WERI-Rb-1 (cell line): ENCODE data around the gene INPPL1.

ENCODE experiments used
- DNase-seq: peaks from one replicate; pipeline ENCODE4 v3.0.0-alpha.2; 2020
- H3K27ac ChIP-seq: fragments of 250-450 bp; sonication (Bioruptor Pico); 2 replicates; pipeline ENCODE4 v1.5.1; 2020; ENCODE audit warnings: mild to moderate bottlenecking, moderate library complexity
- H3K27me3 ChIP-seq: fragments of 250-450 bp; sonication (Bioruptor Pico); 2 replicates; pipeline ENCODE4 v1.5.1; 2021; ENCODE audit warnings: mild to moderate bottlenecking, low read depth, moderate library complexity; ENCODE audit not compliant: insufficient read depth, severe bottlenecking
- H3K36me3 ChIP-seq: fragments of 250-450 bp; sonication (Bioruptor Pico); 2 replicates; pipeline ENCODE4 v1.5.1; 2020; ENCODE audit warnings: mild to moderate bottlenecking, moderate library complexity
- H3K4me3 ChIP-seq: 2 replicates; pipeline ENCODE4 v1.5.1; 2011; ENCODE audit warnings: low read depth, mild to moderate bottlenecking, control low read depth, low read length
- H3K9me3 ChIP-seq: fragments of 250-450 bp; sonication (Bioruptor Pico); 2 replicates; pipeline ENCODE4 v1.5.1; 2021; ENCODE audit warnings: mild to moderate bottlenecking, moderate library complexity; ENCODE audit not compliant: severe bottlenecking
- TF ChIP-seq, protein P1 (sequence below): IDR thresholded peaks from 2 replicates; pipeline ENCODE4 v1.5.1; 2011; ENCODE audit warnings: low read depth, mild to moderate bottlenecking, control low read depth, inconsistent platforms, low read length

INPPL1 gene

DNA sequence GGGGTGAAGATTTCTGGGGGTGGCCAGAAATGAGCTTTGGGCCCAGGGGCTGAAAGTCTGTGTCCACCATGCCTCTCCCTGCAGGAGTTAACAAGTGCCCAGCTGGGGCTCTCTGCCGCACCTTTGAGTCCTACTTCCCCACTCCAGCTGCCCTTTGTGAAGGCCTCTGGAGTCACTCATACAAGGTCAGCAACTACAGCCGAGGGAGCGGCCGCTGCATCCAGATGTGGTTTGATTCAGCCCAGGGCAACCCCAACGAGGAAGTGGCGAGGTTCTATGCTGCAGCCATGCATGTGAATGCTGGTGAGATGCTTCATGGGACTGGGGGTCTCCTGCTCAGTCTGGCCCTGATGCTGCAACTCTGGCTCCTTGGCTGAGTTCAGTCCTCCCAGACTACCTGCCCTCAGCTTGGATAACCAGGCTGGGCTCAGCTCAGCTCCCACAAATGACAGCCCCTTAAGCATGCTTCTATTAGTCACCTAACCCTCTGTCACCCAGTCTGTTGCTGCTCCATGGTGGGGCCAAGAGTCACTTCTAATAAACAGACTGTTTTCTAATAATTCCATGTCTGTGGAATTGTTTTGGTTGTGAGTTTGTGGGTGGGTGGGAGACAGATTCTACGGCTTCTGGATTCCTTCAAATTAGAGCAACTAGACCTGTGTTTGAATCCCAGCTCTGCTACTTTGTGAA is 3.0 kb upstream of the INPPL1 start:
- Histone ChIP-seq H3K27me3 (no peaks in the 10 kb centered on the region), H3K9me3 (no peaks in the 10 kb centered on the region), H3K36me3 (peaks cover 4% of the 10 kb centered on the region), H3K4me3 (no peak overlapping the region), H3K27ac (no peak overlapping the region)
- no peak for DNase-seq
- TF ChIP-seq, protein P1, sequence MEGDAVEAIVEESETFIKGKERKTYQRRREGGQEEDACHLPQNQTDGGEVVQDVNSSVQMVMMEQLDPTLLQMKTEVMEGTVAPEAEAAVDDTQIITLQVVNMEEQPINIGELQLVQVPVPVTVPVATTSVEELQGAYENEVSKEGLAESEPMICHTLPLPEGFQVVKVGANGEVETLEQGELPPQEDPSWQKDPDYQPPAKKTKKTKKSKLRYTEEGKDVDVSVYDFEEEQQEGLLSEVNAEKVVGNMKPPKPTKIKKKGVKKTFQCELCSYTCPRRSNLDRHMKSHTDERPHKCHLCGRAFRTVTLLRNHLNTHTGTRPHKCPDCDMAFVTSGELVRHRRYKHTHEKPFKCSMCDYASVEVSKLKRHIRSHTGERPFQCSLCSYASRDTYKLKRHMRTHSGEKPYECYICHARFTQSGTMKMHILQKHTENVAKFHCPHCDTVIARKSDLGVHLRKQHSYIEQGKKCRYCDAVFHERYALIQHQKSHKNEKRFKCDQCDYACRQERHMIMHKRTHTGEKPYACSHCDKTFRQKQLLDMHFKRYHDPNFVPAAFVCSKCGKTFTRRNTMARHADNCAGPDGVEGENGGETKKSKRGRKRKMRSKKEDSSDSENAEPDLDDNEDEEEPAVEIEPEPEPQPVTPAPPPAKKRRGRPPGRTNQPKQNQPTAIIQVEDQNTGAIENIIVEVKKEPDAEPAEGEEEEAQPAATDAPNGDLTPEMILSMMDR: no peak

GRCh38 chr11:72222106-72222891 is 2.3 kb upstream of the INPPL1 start:
- Histone ChIP-seq H3K27ac (peak overlapping the region; percentile 97), H3K27me3 (no peaks in the 10 kb centered on the region), H3K36me3 (peaks cover 12% of the 10 kb centered on the region), H3K9me3 (no peaks in the 10 kb centered on the region), H3K4me3 (peak overlapping the region; percentile 87)
- TF ChIP-seq, protein P1: no peak
- no peak for DNase-seq

DNA sequence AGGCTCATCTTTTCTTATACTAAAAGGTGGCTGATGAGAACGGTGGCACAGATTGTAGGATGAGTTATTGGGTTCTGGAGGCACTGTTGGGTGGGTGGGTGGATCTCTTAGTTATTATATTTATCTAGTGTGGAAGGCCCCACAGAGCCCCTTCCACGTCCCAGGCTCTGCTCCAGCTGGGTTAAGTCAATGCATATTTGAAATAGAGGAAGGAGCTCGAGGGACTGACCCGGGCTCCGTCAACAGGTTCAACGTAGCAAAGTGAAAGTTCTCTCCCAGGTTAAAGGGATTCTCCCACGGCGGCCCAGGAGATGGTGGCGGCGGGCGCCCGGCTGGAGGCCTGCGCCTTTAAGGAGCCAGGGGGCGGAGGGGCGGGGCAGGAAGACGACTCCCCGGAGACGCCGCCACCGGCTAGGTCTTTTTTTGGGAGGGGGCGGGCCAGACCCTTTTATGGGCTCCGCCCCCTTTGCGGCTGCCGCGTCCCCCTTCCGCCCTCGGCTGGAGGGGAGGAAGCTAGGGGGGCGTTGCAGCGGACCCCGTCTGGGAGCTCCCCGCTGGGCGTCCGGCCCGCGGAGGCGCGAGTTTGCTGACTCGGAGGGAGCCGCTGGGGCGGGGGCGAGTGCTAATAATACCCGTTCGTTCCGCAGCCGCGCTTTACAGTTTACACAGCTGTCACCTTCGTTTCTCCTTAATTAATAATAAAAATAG is 1.5 kb upstream of the INPPL1 start:
- Histone ChIP-seq H3K36me3 (peaks cover 20% of the 10 kb centered on the region), H3K4me3 (peak overlapping the region; percentile 87), H3K27ac (peak overlapping the region; percentile 97), H3K9me3 (no peaks in the 10 kb centered on the region), H3K27me3 (no peaks in the 10 kb centered on the region)
- peak; percentile 96 for DNase-seq
- TF ChIP-seq, protein P1: no peak

- peak overlapping the region; percentile 87 for H3K4me3 ChIP-seq
- H3K27ac ChIP-seq: peak overlapping the region; percentile 97
- no peaks in the 10 kb centered on the region for H3K9me3 ChIP-seq
- TF ChIP-seq, protein P1: no peak
- no peaks in the 10 kb centered on the region for H3K27me3 ChIP-seq
- H3K36me3 ChIP-seq: peaks cover 28% of the 10 kb centered on the region
- DNase-seq: peak; percentile 73
Observed at GRCh38 chr11:72223615-72224563, 678 bp upstream of the INPPL1 start.

DNA sequence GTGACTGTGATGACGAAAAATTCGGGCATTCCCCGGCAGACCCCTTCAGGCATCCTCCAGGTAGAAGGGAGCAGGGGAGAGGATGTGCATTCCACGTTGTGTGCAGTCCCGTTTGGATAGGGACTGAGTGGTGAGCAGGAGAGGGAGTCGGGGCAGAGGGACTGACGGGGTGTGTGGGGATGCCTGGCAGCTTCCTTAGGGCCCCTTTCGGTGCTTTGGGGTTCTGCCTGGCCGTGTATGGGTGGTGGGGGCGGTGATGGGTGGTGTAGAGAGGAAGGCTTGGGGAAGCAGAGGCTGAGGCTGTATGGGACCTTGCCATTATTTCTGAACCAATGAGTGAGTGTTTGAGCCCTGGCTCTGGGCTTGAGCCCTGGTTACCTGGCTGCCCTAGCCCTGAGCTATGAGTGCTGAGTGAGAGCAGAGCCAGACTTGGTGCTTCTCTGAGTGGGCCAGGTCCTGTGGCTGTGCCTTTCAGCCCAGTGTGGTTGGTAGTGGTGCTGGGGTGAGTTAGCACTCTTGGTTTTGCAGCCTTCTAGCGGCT is 914 bp downstream of the INPPL1 start:
- no peak for DNase-seq
- Histone ChIP-seq H3K27ac (peak overlapping the region; percentile 97), H3K4me3 (peak overlapping the region; percentile 87), H3K27me3 (no peaks in the 10 kb centered on the region), H3K36me3 (peaks cover 44% of the 10 kb centered on the region), H3K9me3 (no peaks in the 10 kb centered on the region)
- TF ChIP-seq, protein P1: no peak
